ENCODE measurements around the gene ESR1.

ESR1 gene

DNA sequence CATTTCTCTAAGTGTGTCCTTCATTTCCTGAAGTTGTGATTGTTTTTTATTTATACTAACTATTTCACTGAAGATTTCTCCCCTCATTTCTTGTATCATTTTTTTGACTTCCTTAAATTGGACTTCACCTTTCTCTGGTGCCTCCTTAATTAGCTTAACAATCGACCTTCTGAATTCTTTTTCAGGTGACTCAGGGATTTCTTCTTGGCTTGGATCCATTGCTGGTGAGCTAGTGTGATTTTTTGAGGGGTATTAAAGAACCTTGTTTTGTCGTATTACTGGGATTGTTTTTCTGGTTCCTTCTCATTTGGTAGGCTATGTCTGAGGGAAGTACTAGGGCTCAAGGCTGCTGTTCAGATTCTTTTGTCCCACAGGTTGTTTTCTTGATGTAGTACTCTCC is 92.8 kb downstream of the ESR1 start:
- H3K4me3 ChIP-seq, result no peak overlapping the region
- intact Hi-C loops (cut with DNase I; ENCODE audit: low total_unique reads), result no loop called here
- TF ChIP-seq, protein P1, sequence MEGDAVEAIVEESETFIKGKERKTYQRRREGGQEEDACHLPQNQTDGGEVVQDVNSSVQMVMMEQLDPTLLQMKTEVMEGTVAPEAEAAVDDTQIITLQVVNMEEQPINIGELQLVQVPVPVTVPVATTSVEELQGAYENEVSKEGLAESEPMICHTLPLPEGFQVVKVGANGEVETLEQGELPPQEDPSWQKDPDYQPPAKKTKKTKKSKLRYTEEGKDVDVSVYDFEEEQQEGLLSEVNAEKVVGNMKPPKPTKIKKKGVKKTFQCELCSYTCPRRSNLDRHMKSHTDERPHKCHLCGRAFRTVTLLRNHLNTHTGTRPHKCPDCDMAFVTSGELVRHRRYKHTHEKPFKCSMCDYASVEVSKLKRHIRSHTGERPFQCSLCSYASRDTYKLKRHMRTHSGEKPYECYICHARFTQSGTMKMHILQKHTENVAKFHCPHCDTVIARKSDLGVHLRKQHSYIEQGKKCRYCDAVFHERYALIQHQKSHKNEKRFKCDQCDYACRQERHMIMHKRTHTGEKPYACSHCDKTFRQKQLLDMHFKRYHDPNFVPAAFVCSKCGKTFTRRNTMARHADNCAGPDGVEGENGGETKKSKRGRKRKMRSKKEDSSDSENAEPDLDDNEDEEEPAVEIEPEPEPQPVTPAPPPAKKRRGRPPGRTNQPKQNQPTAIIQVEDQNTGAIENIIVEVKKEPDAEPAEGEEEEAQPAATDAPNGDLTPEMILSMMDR (IDR thresholded peaks at IDR 0.05), result no peak
- peaks cover 0 to 8% (median 0%) of the 10 kb centered on the region in 3 donors for H3K9me3 ChIP-seq
- H3K36me3 ChIP-seq, result no peaks in the 10 kb centered on the region
- no peak overlapping the region for H3K27ac ChIP-seq
- H3K27me3 ChIP-seq, result no peaks in the 10 kb centered on the region
- no peaks in the 10 kb centered on the region for H3K4me1 ChIP-seq
- DNase-seq, result no peak

DNA sequence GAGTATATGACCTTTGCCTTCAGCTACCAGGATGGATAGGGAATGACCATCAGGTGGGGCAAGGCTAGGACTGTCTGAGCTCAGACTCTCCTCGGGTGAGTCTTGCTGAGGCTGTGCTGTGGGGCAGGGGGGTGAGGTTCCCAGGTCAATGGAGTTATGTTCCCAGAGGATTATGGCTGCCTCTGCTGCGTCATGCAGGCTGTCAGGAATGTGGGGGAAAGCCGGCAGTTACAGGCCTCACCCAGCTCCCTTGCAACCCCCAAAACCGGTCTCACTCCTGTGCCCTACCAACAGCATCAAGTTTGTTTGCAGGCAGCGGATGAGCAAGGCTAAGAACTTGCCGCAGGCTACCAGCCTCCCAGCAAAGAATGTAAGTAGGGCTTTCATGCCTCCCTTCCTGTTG is 93.5 kb downstream of the ESR1 start:
- Histone ChIP-seq H3K27me3 (no peaks in the 10 kb centered on the region), H3K4me3 (no peak overlapping the region), H3K4me1 (no peaks in the 10 kb centered on the region), H3K36me3 (no peaks in the 10 kb centered on the region), H3K27ac (no peak overlapping the region), H3K9me3 (peaks cover 0 to 8% (median 0%) of the 10 kb centered on the region in 3 donors)
- DNase-seq, result no peak
- intact Hi-C loops (cut with DNase I; ENCODE audit: low total_unique reads), result no loop called here
- TF ChIP-seq, protein P1 (IDR thresholded peaks at IDR 0.05), result no peak

DNA sequence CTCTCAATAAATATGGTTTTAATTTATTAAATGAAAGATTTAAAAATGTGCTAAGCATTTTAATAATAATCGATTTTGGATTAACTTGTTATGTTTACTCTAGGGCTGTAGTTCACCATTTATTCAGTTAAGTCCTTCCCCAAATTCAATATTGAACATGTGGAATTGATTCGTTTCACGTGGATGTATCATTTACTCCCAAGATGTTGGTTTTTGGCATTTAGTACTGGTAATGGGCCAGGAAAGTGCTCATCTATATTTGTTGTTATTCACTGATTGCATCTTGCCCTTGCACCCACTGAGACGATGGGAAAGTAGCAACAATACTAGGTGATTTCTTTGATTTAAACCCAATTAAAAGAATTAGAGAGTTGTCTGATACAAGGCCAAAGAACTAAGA is 97.1 kb downstream of the ESR1 start:
- no peak for DNase-seq
- no peak overlapping the region for H3K4me3 ChIP-seq
- H3K9me3 ChIP-seq, result no peaks in the 10 kb centered on the region
- intact Hi-C loops (cut with DNase I; ENCODE audit: low total_unique reads), result no loop called here
- H3K36me3 ChIP-seq, result no peaks in the 10 kb centered on the region
- no peaks in the 10 kb centered on the region for H3K4me1 ChIP-seq
- TF ChIP-seq, protein P1 (IDR thresholded peaks at IDR 0.05), result no peak
- H3K27me3 ChIP-seq, result no peaks in the 10 kb centered on the region
- no peak overlapping the region for H3K27ac ChIP-seq

DNA sequence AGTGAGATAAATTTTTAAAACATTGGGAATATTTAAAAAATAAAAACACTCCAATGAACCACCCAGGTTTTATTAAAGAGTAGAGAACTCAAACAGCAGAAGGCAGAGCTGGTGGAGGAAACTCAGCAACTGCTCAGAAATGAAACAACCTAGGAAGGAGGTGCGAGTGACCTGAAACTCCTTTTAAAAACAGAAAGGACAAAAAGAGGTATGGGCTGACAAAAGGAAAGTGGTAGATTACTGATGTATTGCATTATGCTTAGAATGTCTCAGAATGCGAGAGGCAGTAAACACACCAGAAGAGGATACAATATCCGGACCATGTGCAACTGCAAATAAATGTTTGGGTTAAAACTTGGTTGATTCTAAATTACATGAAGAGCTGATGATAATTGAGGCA is 97.6 kb downstream of the ESR1 start:
- no peaks in the 10 kb centered on the region for H3K36me3 ChIP-seq
- intact Hi-C loops (cut with DNase I; ENCODE audit: low total_unique reads), result no loop called here
- H3K27ac ChIP-seq, result no peak overlapping the region
- TF ChIP-seq, protein P1 (IDR thresholded peaks at IDR 0.05), result no peak
- DNase-seq, result no peak
- H3K4me1 ChIP-seq, result no peaks in the 10 kb centered on the region
- no peak overlapping the region for H3K4me3 ChIP-seq
- no peaks in the 10 kb centered on the region for H3K27me3 ChIP-seq
- H3K9me3 ChIP-seq, result no peaks in the 10 kb centered on the region

DNA sequence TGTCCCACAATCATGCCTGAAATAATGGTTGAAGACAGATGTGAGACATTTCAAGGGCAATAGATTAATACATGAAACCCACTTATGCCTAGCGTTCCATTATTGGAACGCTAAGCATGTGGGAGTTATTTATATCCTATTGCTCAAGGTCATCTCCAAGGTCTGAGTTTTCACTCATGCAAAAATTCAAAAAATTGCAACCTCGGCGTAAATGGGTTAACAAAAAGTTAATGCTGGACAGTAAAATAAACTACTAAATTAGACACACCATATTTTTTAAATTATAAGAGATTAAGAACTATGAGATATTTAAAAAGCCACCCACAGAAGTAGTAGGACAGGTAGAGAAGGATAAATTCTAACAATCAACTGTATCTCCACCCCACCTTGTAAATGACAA is 98.4 kb downstream of the ESR1 start:
- DNase-seq, result no peak
- TF ChIP-seq, protein P1 (IDR thresholded peaks at IDR 0.05), result no peak
- Histone ChIP-seq H3K4me3 (no peak overlapping the region), H3K36me3 (no peaks in the 10 kb centered on the region), H3K9me3 (no peaks in the 10 kb centered on the region), H3K27me3 (no peaks in the 10 kb centered on the region), H3K4me1 (no peaks in the 10 kb centered on the region), H3K27ac (no peak overlapping the region)
- intact Hi-C loops (cut with DNase I; ENCODE audit: low total_unique reads), result no loop called here

DNA sequence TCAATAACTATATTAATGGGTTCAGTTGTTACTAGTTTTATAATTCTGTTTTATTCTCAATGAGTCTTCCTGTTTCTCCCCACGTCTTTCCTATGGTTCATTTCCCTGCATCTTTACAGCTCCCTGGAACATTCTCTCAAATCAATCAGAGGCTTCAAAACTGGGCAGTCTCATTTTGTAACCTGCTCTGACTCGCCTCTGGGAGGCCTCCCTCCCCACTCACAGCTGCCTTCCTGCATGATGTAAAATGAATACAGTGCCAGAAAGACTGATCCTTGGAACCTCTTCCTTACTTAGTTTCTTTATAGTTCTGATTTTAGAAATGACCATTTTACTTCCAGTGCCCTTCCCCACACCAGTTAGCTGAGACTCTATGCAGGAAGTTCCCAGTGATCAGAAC is 103.9 kb downstream of the ESR1 start:
- no peak for DNase-seq
- TF ChIP-seq, protein P1 (IDR thresholded peaks at IDR 0.05), result no peak
- Histone ChIP-seq H3K27ac (no peak overlapping the region), H3K27me3 (no peaks in the 10 kb centered on the region), H3K36me3 (no peaks in the 10 kb centered on the region), H3K4me1 (peaks cover 0 to 4% (median 0%) of the 10 kb centered on the region in 4 donors), H3K9me3 (no peaks in the 10 kb centered on the region), H3K4me3 (no peak overlapping the region)
- intact Hi-C loops (cut with DNase I; ENCODE audit: low total_unique reads), result no loop called here
